Thymus (tissue), 11 donors: ENCODE results near the gene EPHB1. TPM values are rescaled to one million over a fixed set of nuclear protein-coding genes. Genes with fewer than 3 reads are reported as not detected.
"Not testable (repeated sequence)": the region's sequence is repeated elsewhere in the genome, so short reads cannot be mapped to it uniquely, and the experiment has no call there.

Experiments
- DNase-seq, 9 donors: peaks; one replicate each; pipeline ENCODE4 v3.0.0-alpha.2; 2013; ENCODE audit warnings: low spot score in 9 of 9, low read depth in 6 of 9, missing footprints in 1 of 9
- H3K27ac ChIP-seq, 2 donors: one replicate each; pipeline ENCODE4 v1.5.1; 2013; ENCODE audit warnings: control low read depth in 1 of 2, low read depth in 1 of 2, low read length in 1 of 2, mild to moderate bottlenecking in 1 of 2, moderate library complexity in 1 of 2
- H3K27me3 ChIP-seq, 2 donors: one replicate each; pipeline ENCODE4 v1.5.1; 2013; ENCODE audit warnings: low read length in 1 of 2; ENCODE audit not compliant: control insufficient read depth in 2 of 2, insufficient read depth in 1 of 2
- H3K36me3 ChIP-seq, 2 donors: one replicate each; pipeline ENCODE4 v1.5.1; 2013; ENCODE audit warnings: low read length in 1 of 2, mild to moderate bottlenecking in 1 of 2, moderate library complexity in 1 of 2; ENCODE audit not compliant: control insufficient read depth in 2 of 2, insufficient read depth in 2 of 2
- H3K4me1 ChIP-seq, 2 donors: one replicate each; pipeline ENCODE4 v1.5.1; 2013; ENCODE audit warnings: low read length in 2 of 2; ENCODE audit not compliant: control insufficient read depth in 2 of 2, insufficient read depth in 2 of 2
- H3K4me3 ChIP-seq, 2 donors: one replicate each; pipeline ENCODE4 v1.5.1; 2013; ENCODE audit warnings: low read length in 2 of 2, control low read depth in 1 of 2, mild to moderate bottlenecking in 1 of 2
- H3K9me3 ChIP-seq, 2 donors: one replicate each; pipeline ENCODE4 v1.5.1; 2013; ENCODE audit warnings: low read length in 1 of 2, mild to moderate bottlenecking in 1 of 2; ENCODE audit not compliant: control insufficient read depth in 2 of 2, insufficient read depth in 1 of 2
- WGBS: extraction: QIAGEN DNeasy Blood & Tissue Kit; methylation state at CpG from one replicate; pipeline ENCODE4 v1.1.7; 2013; 5-methylcytosine and 5-hydroxymethylcytosine counted together
- polyA plus RNA-seq: library from polyadenylated mRNA; stranded (reverse); fragments of 200-250 nt; gene quantifications from one replicate; pipeline ENCODE4 v1.2.3, GENCODE V29; 2013
- total RNA-seq: library from RNA; stranded (reverse); fragments of 120-200 nt; gene quantifications from one replicate; pipeline ENCODE4 v1.2.4, GENCODE V29; 2013
- donor health status: healthy.

The EPHB1 gene
- total and polyA plus RNA-seq, 2 donors, result 0.46 to 0.66 TPM

GRCh38 chr3:135233476-135233875, 438.4 kb downstream of the EPHB1 start:
- DNase-seq, H3K27me3 ChIP-seq, H3K9me3 ChIP-seq, H3K27ac ChIP-seq, H3K36me3 ChIP-seq, H3K4me1 ChIP-seq, H3K4me3 ChIP-seq: not testable (repeated sequence)
- whole genome bisulfite sequencing, result 96% methylated on average over 3 of the region's 3 CpGs

- Histone ChIP-seq H3K4me1 (no peaks in the 10 kb centered on the region), H3K36me3 (no peaks in the 10 kb centered on the region), H3K4me3 (no peak overlapping the region), H3K9me3 (no peaks in the 10 kb centered on the region), H3K27ac (no peak overlapping the region), H3K27me3 (no peaks in the 10 kb centered on the region)
- DNase-seq, result no peak
- WGBS, result 82% methylated on average over 5 of the region's 5 CpGs
Measured at GRCh38 chr3:135235541-135235940, 440.5 kb downstream of the EPHB1 start.

GRCh38 chr3:135237371-135238143, 442.5 kb downstream of the EPHB1 start:
- Histone ChIP-seq H3K27me3 (no peaks in the 10 kb centered on the region), H3K36me3 (no peaks in the 10 kb centered on the region), H3K9me3 (no peaks in the 10 kb centered on the region), H3K4me1 (no peaks in the 10 kb centered on the region), H3K27ac (no peak overlapping the region), H3K4me3 (no peak overlapping the region)
- WGBS, result 63% methylated on average over 3 of the region's 3 CpGs
- DNase-seq, result no peak

- Histone ChIP-seq H3K36me3 (no peaks in the 10 kb centered on the region), H3K4me3 (no peak overlapping the region), H3K27me3 (no peaks in the 10 kb centered on the region), H3K9me3 (no peaks in the 10 kb centered on the region), H3K27ac (no peak overlapping the region), H3K4me1 (no peaks in the 10 kb centered on the region)
- 83% methylated on average over 4 of the region's 4 CpGs for whole genome bisulfite sequencing
- no peak for DNase-seq
Measured at GRCh38 chr3:135238236-135238830, 443.3 kb downstream of the EPHB1 start.

GRCh38 chr3:135238871-135239614, 444.0 kb downstream of the EPHB1 start:
- H3K4me1 ChIP-seq, result no peaks in the 10 kb centered on the region
- no peaks in the 10 kb centered on the region for H3K36me3 ChIP-seq
- no peak for DNase-seq
- no peak overlapping the region for H3K27ac ChIP-seq
- no peaks in the 10 kb centered on the region for H3K9me3 ChIP-seq
- H3K27me3 ChIP-seq, result no peaks in the 10 kb centered on the region
- 77% methylated on average over 6 of the region's 6 CpGs for WGBS
- H3K4me3 ChIP-seq, result no peak overlapping the region

GRCh38 chr3:135239615-135239884, 444.5 kb downstream of the EPHB1 start:
- no peaks in the 10 kb centered on the region for H3K9me3 ChIP-seq
- 74% methylated on average over 1 of the region's 1 CpG for WGBS
- H3K27ac ChIP-seq, result no peak overlapping the region
- no peaks in the 10 kb centered on the region for H3K4me1 ChIP-seq
- no peaks in the 10 kb centered on the region for H3K27me3 ChIP-seq
- H3K4me3 ChIP-seq, result no peak overlapping the region
- no peak for DNase-seq
- H3K36me3 ChIP-seq, result no peaks in the 10 kb centered on the region

GRCh38 chr3:135240426-135240825, 445.4 kb downstream of the EPHB1 start:
- no peak for DNase-seq
- Histone ChIP-seq H3K27me3 (no peaks in the 10 kb centered on the region), H3K36me3 (no peaks in the 10 kb centered on the region), H3K4me1 (no peaks in the 10 kb centered on the region), H3K4me3 (no peak overlapping the region), H3K9me3 (no peaks in the 10 kb centered on the region), H3K27ac (no peak overlapping the region)

- Histone ChIP-seq H3K4me3 (no peak overlapping the region), H3K27ac (no peak overlapping the region), H3K36me3 (no peaks in the 10 kb centered on the region), H3K4me1 (no peaks in the 10 kb centered on the region), H3K9me3 (no peaks in the 10 kb centered on the region), H3K27me3 (no peaks in the 10 kb centered on the region)
- DNase-seq, result no peak
- 98% methylated on average over 2 of the region's 2 CpGs for WGBS
Measured at GRCh38 chr3:135242285-135242684, 447.2 kb downstream of the EPHB1 start.

- H3K36me3 ChIP-seq, result no peaks in the 10 kb centered on the region
- H3K4me3 ChIP-seq, result no peak overlapping the region
- H3K9me3 ChIP-seq, result no peaks in the 10 kb centered on the region
- no peaks in the 10 kb centered on the region for H3K4me1 ChIP-seq
- H3K27me3 ChIP-seq, result no peaks in the 10 kb centered on the region
- DNase-seq, result no peak
- WGBS, result 71% methylated on average over 3 of the region's 3 CpGs
- H3K27ac ChIP-seq, result no peak overlapping the region
Measured at GRCh38 chr3:135243616-135244015, 448.6 kb downstream of the EPHB1 start.
